ENCODE measurements around the gene ATP8B4. TPM values are rescaled to one million over a fixed set of nuclear protein-coding genes. Genes with fewer than 3 reads are reported as not detected.

The ATP8B4 gene
- polyA plus RNA-seq, 1 of the 3 experiments (the other 2 are of a cell fraction), result 0.03 TPM

- POLR2A ChIA-PET, result no interaction called here
- H3K4me1 ChIP-seq (ENCODE audit: control insufficient read depth in 1 of 2, insufficient read depth in 2 of 2, low read depth in 1 of 2, low read length in 1 of 2), result no peaks in the 10 kb centered on the region; a peak in 1 of 4 replicates
Measured at GRCh38 chr15:49898097-49898496, 220.9 kb downstream of the ATP8B4 start.

GRCh38 chr15:49895347-49896223 lies 223.4 kb downstream of the ATP8B4 start:
- H3K4me3 ChIP-seq (ENCODE audit: low read depth in 2 of 2, low read length in 1 of 2), result no peak overlapping the region
- no peak overlapping the region for H3K4me2 ChIP-seq
- H3K9me3 ChIP-seq, result no peaks in the 10 kb centered on the region
- H3K9me2 ChIP-seq, result no peaks in the 10 kb centered on the region
- no peaks in the 10 kb centered on the region for H3K79me2 ChIP-seq (ENCODE audit: insufficient read depth)
- 60% methylated on average over 6 of the region's 6 CpGs for WGBS (ENCODE audit: low lambda C conversion rate)
- no peak for DNase-seq
- H3K36me3 ChIP-seq (replicated peaks in 1 of 2; ENCODE audit: control insufficient read depth in 1 of 2, insufficient read depth in 2 of 2, low read length in 1 of 2), result no peaks in the 10 kb centered on the region
- H3F3A ChIP-seq (replicated peaks; ENCODE audit: insufficient read depth), result no peaks in the 10 kb centered on the region
- no peak overlapping the region for H3K27ac ChIP-seq (ENCODE audit: low read depth in 2 of 2, low read length in 1 of 2)
- H2AFZ ChIP-seq (ENCODE audit: low read depth), result no peak overlapping the region
- no peak overlapping the region for H3K9ac ChIP-seq
- ChIA-PET POLR2A (no interaction called here), CTCF (interaction anchor here (0.6 to 1.9 kb wide), 2 partner anchors 108 to 887 kb away, joined by 4 read pairs; no protein-coding TSS in a partner anchor)
- no peaks in the 10 kb centered on the region; the same call in 1 of the 2 replicates for H3K27me3 ChIP-seq (ENCODE audit: insufficient read depth)
- no peaks in the 10 kb centered on the region; a peak in 1 of 4 replicates for H3K4me1 ChIP-seq (ENCODE audit: control insufficient read depth in 1 of 2, insufficient read depth in 2 of 2, low read depth in 1 of 2, low read length in 1 of 2)
- no peaks in the 10 kb centered on the region for H4K20me1 ChIP-seq (ENCODE audit: insufficient read depth)
- no peak for TF ChIP-seq JUND (IDR thresholded peaks at IDR 0.05)
- no peak for TF ChIP-seq ZBTB33 (IDR thresholded peaks at IDR 0.05; ENCODE audit: borderline replicate concordance, low read depth)
- no peak for TF ChIP-seq RAD21 (IDR thresholded peaks at IDR 0.05; ENCODE audit: low read length)
- TF ChIP-seq USF2 (IDR thresholded peaks at IDR 0.05; ENCODE audit: borderline replicate concordance, low read depth, low read length), result no peak
- no peak for TF ChIP-seq NRF1 (IDR thresholded peaks at IDR 0.05; ENCODE audit: low read depth, low read length)
- TF ChIP-seq RFX5 (IDR thresholded peaks at IDR 0.05; ENCODE audit: low read length), result no peak
- no peak for TF ChIP-seq ELF1 (IDR thresholded peaks at IDR 0.05)
- no peak for TF ChIP-seq CTCF (IDR thresholded peaks at IDR 0.05)
- no peak for TF ChIP-seq CHD2 (IDR thresholded peaks at IDR 0.05; ENCODE audit: low read length, partially characterized antibody)
- TF ChIP-seq EP300 (IDR thresholded peaks at IDR 0.05; ENCODE audit: borderline replicate concordance in 1 of 2, low read depth in 1 of 2, low read length in 1 of 2), result no peak
- TF ChIP-seq FOSL2 (IDR thresholded peaks at IDR 0.05; ENCODE audit: borderline replicate concordance, low read depth), result no peak
- TF ChIP-seq MXI1 (IDR thresholded peaks at IDR 0.05; ENCODE audit: low read depth, low read length), result no peak
- no peak for TF ChIP-seq EZH2phosphoT487 (IDR thresholded peaks at IDR 0.05; ENCODE audit: borderline replicate concordance, low read depth)
- no peak for TF ChIP-seq IRF3 (IDR thresholded peaks at IDR 0.05; ENCODE audit: low read depth, low read length)
- TF ChIP-seq USF1 (IDR thresholded peaks at IDR 0.05; ENCODE audit: borderline replicate concordance, low read depth), result no peak

More at GRCh38 chr15:49898097-49898496, 220.9 kb downstream of the ATP8B4 start:
- CTCF ChIA-PET, result no interaction called here
- Histone ChIP-seq H2AFZ (ENCODE audit: low read depth) (no peak overlapping the region), H3K9me3 (no peaks in the 10 kb centered on the region), H3K4me3 (ENCODE audit: low read depth in 2 of 2, low read length in 1 of 2) (no peak overlapping the region), H3K36me3 (replicated peaks in 1 of 2; ENCODE audit: control insufficient read depth in 1 of 2, insufficient read depth in 2 of 2, low read length in 1 of 2) (no peaks in the 10 kb centered on the region), H3K9ac (no peak overlapping the region), H3K27me3 (ENCODE audit: insufficient read depth) (no peaks in the 10 kb centered on the region; the same call in 1 of the 2 replicates), H3K27ac (ENCODE audit: low read depth in 2 of 2, low read length in 1 of 2) (no peak overlapping the region), H3F3A (replicated peaks; ENCODE audit: insufficient read depth) (no peaks in the 10 kb centered on the region), H4K20me1 (ENCODE audit: insufficient read depth) (no peaks in the 10 kb centered on the region), H3K4me2 (no peak overlapping the region), H3K9me2 (no peaks in the 10 kb centered on the region), H3K79me2 (ENCODE audit: insufficient read depth) (no peaks in the 10 kb centered on the region)
- TF ChIP-seq NFIC (IDR thresholded peaks at IDR 0.05; ENCODE audit: borderline replicate concordance), result no peak
- TF ChIP-seq TCF12 (IDR thresholded peaks at IDR 0.05), result no peak
- no peak for TF ChIP-seq RFX5 (IDR thresholded peaks at IDR 0.05; ENCODE audit: low read length)
- no peak for TF ChIP-seq JUND (IDR thresholded peaks at IDR 0.05)
- no peak for TF ChIP-seq USF2 (IDR thresholded peaks at IDR 0.05; ENCODE audit: borderline replicate concordance, low read depth, low read length)
- DNase-seq, result no peak

Measured in SK-N-SH (cell line).